Adrenal gland (tissue), 19 donors: ENCODE results near the gene PPP1R3E. TPM values are rescaled to one million over a fixed set of nuclear protein-coding genes. Genes with fewer than 3 reads are reported as not detected.

Source experiments
- DNase-seq, 7 donors: peaks; one replicate each; pipeline ENCODE4 v3.0.0-alpha.2; 2019 to 2020
- H3K27ac ChIP-seq, 5 donors: fragments of 200-600 bp; sonication (generic) in 4 of 5; 1 replicate in 3 of 5; 2 replicates in 2 of 5; pipeline versions ENCODE4 v1.5.1 to v1.8.0; 2016 to 2020; ENCODE audit warnings: mild to moderate bottlenecking in 1 of 5
- H3K27me3 ChIP-seq: fragments of 200-600 bp; 2 replicates; pipeline ENCODE4 v1.8.0; 2021
- H3K36me3 ChIP-seq, 2 donors: fragments of 200-600 bp; replicated peaks in 1 of 2; 1 replicate in 1 of 2; 2 replicates in 1 of 2; pipeline versions ENCODE4 v1.5.1 to v1.8.0; 2018 to 2022
- H3K4me1 ChIP-seq, 2 donors: fragments of 200-600 bp; replicated peaks in 1 of 2; 1 replicate in 1 of 2; 2 replicates in 1 of 2; pipeline versions ENCODE4 v1.5.1 to v1.8.0; 2018 to 2021
- H3K4me3 ChIP-seq, 4 donors: fragments of 200-600 bp; sonication (generic) in 3 of 4; one replicate each; pipeline ENCODE4 v1.5.1; 2016 to 2018
- H3K9me3 ChIP-seq, 3 donors: fragments of 200-600 bp; sonication (generic) in 1 of 3; replicated peaks in 1 of 3; 1 replicate in 2 of 3; 2 replicates in 1 of 3; pipeline versions ENCODE4 v1.5.1 to v1.8.0; 2016 to 2021
- CTCF ChIP-seq, 6 experiments: fragments of 450-650 bp in 4 of 6; fragments of 200-600 bp in 2 of 6; sonication (generic) in 1 of 6; IDR thresholded peaks; 1 replicate in 5 of 6; 2 replicates in 1 of 6; pipeline versions ENCODE4 v1.5.1 to v1.8.0; 2016 to 2021; ENCODE audit warnings: antibody characterized with exemption in 6 of 6, mild to moderate bottlenecking in 2 of 6, moderate library complexity in 1 of 6
- POLR2A ChIP-seq, 2 donors: fragments of 450-650 bp; IDR thresholded peaks; one replicate each; pipeline ENCODE4 v1.6.1; 2017; ENCODE audit warnings: antibody characterized with exemption in 2 of 2, mild to moderate bottlenecking in 2 of 2, moderate library complexity in 1 of 2
- WGBS, 4 donors: extraction: QIAGEN DNeasy Blood & Tissue Kit in 2 of 4; methylation state at CpG; one replicate each; pipeline versions ENCODE4 v1.1.5 to v1.1.7; 2013 to 2017; 5-methylcytosine and 5-hydroxymethylcytosine counted together
- intact Hi-C, 2 donors: fragments of 100-400 bp; cut with DNase I; formaldehyde crosslinking; loops; one replicate each; pipeline versions ENCODE4 v1.14.1 to v1.15.0; 2022 to 2023
- long read RNA-seq, 10 donors: library from polyadenylated mRNA in 3 of 10; unstranded in 2 of 10; stranded (forward) in 1 of 10; transcript quantifications; one replicate each; pipeline ENCODE4 v2.0.0 and lab custom pipeline, GENCODE V29; 2021 to 2026
- polyA plus RNA-seq, 3 donors: library from polyadenylated mRNA; stranded (reverse); fragments of 200-250 nt in 2 of 3; fragments of 350-450 nt in 1 of 3; fragmentation: Illumina TruSeq in 1 of 3; extraction: RNeasy Lipid Tissue Mini Kit (QIAGEN cat#74804) in 1 of 3; gene quantifications; one replicate each; pipeline ENCODE4 v1.2.3, GENCODE V29; 2013 to 2014
- total RNA-seq, 9 donors: library from RNA; depleted of rRNA in 4 of 9; stranded (reverse); fragments of >200 nt in 4 of 9; fragments of 120-200 nt in 1 of 9; fragmentation: NEBNext Ultra II Directional in 1 of 9; extraction: Animal tissue kit (Norgen Biotek cat#: 25700) in 1 of 9; gene quantifications; one replicate each; pipeline versions ENCODE4 v1.1.0 to v1.2.4, GENCODE V29; 2013 to 2023
- donor health status: healthy with polysubstance abuse.
- donor health status: Bipolar disorder and iron deficiency.
- donor health status: DM: yes; HTN: yes; CAD: no.
- donor health status: DM: no; HTN: no; CAD: no.
- donor health status: DM: no; HTN: no; CAD: no.
- donor health status: DM: yes; HTN: yes; CAD: no.

The PPP1R3E gene
- 10 to 100 TPM in 4 of 9 donors, 1 to 10 TPM in 5; 2.2 to 16.6 (median 9.5) TPM for total RNA-seq
- 10 to 100 TPM; 16.8 to 82.8 (median 29.1) TPM for polyA plus RNA-seq
- long read RNA-seq, donor 1, result 0 reads
- long read RNA-seq, donor 2, partial matches to known transcripts, result 0 of 1 reads
- long read RNA-seq, donor 2, other reads (novel, unspliced or antisense), result 0 of 1 reads
- long read RNA-seq, donor 3, result 0 reads
- long read RNA-seq, donor 4, partial matches to known transcripts, result 0 of 6 reads
- long read RNA-seq, donor 4, other reads (novel, unspliced or antisense), result 4 of 6 reads
- long read RNA-seq, donor 5, partial matches to known transcripts, result 0 of 7 reads
- long read RNA-seq, donor 5, other reads (novel, unspliced or antisense), result 7 of 7 reads
- long read RNA-seq, donor 6, partial matches to known transcripts, result 1 of 3 reads
- long read RNA-seq, donor 6, other reads (novel, unspliced or antisense), result 2 of 3 reads
- long read RNA-seq, donor 7, result 0 reads
- long read RNA-seq, donor 8, partial matches to known transcripts, result 0 of 1 reads
- long read RNA-seq, donor 8, other reads (novel, unspliced or antisense), result 0 of 1 reads
- long read RNA-seq, donor 9, result 0 reads
- long read RNA-seq, donor 10, partial matches to known transcripts, result 266 of 266 reads
- long read RNA-seq, donor 10, other reads (novel, unspliced or antisense), result 0 of 266 reads

- WGBS, 4 donors, result 2 to 3% (median 2%) methylated on average over 25 to 81 of the region's 81 CpGs
- DNase-seq, result peak; percentile 74 to 89 (median 79)
- peak in 1 of 2 donors; percentile 56 for TF ChIP-seq POLR2A (IDR thresholded peaks at IDR 0.05)
- no peak for TF ChIP-seq CTCF (IDR thresholded peaks at IDR 0.05)
- H3K27ac ChIP-seq, result peak within 1 kb of the TSS; percentile 82 to 99 (median 97)
- intact Hi-C loops, result no loop called here
- H3K9me3 ChIP-seq, result no peaks in the 10 kb centered on the region
- H3K27me3 ChIP-seq, result no peaks in the 10 kb centered on the region
- peaks cover 25 to 30% of the 10 kb centered on the region in 2 donors for H3K4me1 ChIP-seq
- H3K4me3 ChIP-seq, result peak within 1 kb of the TSS in 3 of 4 donors; percentile 12 to 64 (median 34)
- H3K36me3 ChIP-seq, result peaks cover 0 to 5% of the 10 kb centered on the region in 2 donors
These were observed at the start of gene PPP1R3E for GRCh38 chr14:23302290-23303225. Gene PPP1R3E (minus strand): TSS chr14:23302859. CDS start chr14:23302576, 283 bp downstream.

GRCh38 chr14:23351681-23352505 is 49.2 kb upstream of the PPP1R3E start:
- peak in 1 of 7 donors; percentile 50 for DNase-seq
- 9 to 30% (median 16%) methylated on average over 13 to 61 of the region's 61 CpGs for WGBS, 4 donors
- intact Hi-C loops, result no loop called here
- H3K36me3 ChIP-seq, result no peaks in the 10 kb centered on the region
- peaks cover 11% of the 10 kb centered on the region for H3K27me3 ChIP-seq
- H3K27ac ChIP-seq, result peak overlapping the region in 2 of 5 donors; percentile 70 to 80
- no peaks in the 10 kb centered on the region for H3K9me3 ChIP-seq
- TF ChIP-seq POLR2A (IDR thresholded peaks at IDR 0.05), result no peak
- TF ChIP-seq CTCF (IDR thresholded peaks at IDR 0.05), result no peak
- peak overlapping the region in 2 of 4 donors; percentile 1 to 73 for H3K4me3 ChIP-seq
- peaks cover 5 to 14% of the 10 kb centered on the region in 2 donors for H3K4me1 ChIP-seq

- 81 to 90% (median 83%) methylated on average over 6 to 8 of the region's 8 CpGs for WGBS, 4 donors
- TF ChIP-seq POLR2A (IDR thresholded peaks at IDR 0.05) (no peak), CTCF (IDR thresholded peaks at IDR 0.05) (no peak)
- Histone ChIP-seq H3K4me3 (no peak overlapping the region), H3K27me3 (peaks cover 7% of the 10 kb centered on the region), H3K4me1 (peaks cover 5 to 14% of the 10 kb centered on the region in 2 donors), H3K9me3 (no peaks in the 10 kb centered on the region), H3K36me3 (no peaks in the 10 kb centered on the region), H3K27ac (no peak overlapping the region)
- peak in 1 of 7 donors; percentile 43 for DNase-seq
- intact Hi-C loops, result loop anchor here in 1 of 2 donors (10.0 kb wide), 1 partner anchor 116 kb away; the partner anchor contains the start of gene NGDN
These were observed 46.6 kb upstream of the PPP1R3E start for GRCh38 chr14:23349156-23349845.
